Neutrophil (primary cell): ENCODE results near the gene STXBP3.

Source experiments
- H3K27ac ChIP-seq: fragments of 200-600 bp; sonication (generic); 2 replicates; pipeline ENCODE4 v1.5.1; 2016; ENCODE audit warnings: mild to moderate bottlenecking, moderate library complexity
- H3K27me3 ChIP-seq: fragments of 200-600 bp; sonication (generic); 2 replicates; pipeline ENCODE4 v1.6.0; 2016; ENCODE audit warnings: mild to moderate bottlenecking
- H3K36me3 ChIP-seq: fragments of 200-600 bp; sonication (generic); 2 replicates; pipeline ENCODE4 v1.5.1; 2017
- H3K4me1 ChIP-seq, 2 experiments: fragments of 200-600 bp in 1 of 2; sonication (generic) in 1 of 2; 1 replicate in 1 of 2; 2 replicates in 1 of 2; pipeline versions ENCODE4 v1.5.1 to v1.6.1; 2013 to 2016; ENCODE audit warnings: low read depth in 1 of 2, low read length in 1 of 2, mild to moderate bottlenecking in 1 of 2, moderate library complexity in 1 of 2; ENCODE audit not compliant: control insufficient read depth in 1 of 2, insufficient read depth in 1 of 2
- H3K4me3 ChIP-seq, 2 experiments: fragments of 200-600 bp in 1 of 2; sonication (generic) in 1 of 2; 1 replicate in 1 of 2; 2 replicates in 1 of 2; pipeline ENCODE4 v1.5.1; 2013 to 2016; ENCODE audit warnings: low read depth in 1 of 2, low read length in 1 of 2, mild to moderate bottlenecking in 1 of 2, moderate library complexity in 1 of 2
- H3K9me3 ChIP-seq: fragments of 200-600 bp; sonication (generic); 2 replicates; pipeline ENCODE4 v1.5.1; 2016
- TF ChIP-seq, protein P1 (sequence below): fragments of 200-600 bp; sonication (generic); IDR thresholded peaks from 2 replicates; pipeline ENCODE4 v1.5.1; 2016; ENCODE audit warnings: antibody characterized with exemption

Gene STXBP3

DNA sequence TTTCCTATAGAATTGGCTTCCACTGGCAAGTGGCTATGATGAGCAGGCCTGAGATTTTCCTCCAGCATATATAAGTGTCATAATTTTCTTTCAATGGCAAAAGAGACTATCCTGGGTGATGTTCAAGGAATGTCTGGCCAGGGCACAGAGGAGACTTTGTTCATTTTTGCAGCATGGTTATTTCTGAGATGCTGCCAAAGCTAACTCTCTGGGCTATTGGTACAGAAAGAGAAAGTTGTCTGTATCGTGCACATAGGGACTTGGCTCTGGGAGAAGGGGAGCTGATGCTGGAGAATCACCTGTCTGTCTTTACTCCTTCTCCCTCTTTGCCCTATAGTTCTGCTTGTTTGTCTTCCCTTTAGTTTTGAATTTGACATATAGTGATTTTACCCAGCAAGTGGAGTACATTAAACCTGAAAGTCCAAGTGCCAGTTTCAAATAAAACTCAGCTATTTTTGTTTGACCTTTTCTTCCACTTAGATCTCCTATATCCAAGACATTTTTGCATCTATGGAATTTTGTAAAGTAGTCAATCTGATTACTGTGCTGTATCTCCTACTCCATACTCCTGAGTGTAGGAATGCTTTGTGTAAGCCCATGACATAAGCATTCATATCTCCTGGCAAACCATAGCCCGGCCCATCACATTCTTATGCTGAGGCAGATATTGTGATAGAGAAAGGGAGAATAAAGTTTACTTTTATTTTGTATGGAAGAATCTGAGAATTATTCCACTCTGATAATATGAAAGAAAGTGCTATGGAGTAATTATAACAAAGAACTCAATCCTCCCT is 29.8 kb upstream of the STXBP3 start:
- TF ChIP-seq, protein P1, sequence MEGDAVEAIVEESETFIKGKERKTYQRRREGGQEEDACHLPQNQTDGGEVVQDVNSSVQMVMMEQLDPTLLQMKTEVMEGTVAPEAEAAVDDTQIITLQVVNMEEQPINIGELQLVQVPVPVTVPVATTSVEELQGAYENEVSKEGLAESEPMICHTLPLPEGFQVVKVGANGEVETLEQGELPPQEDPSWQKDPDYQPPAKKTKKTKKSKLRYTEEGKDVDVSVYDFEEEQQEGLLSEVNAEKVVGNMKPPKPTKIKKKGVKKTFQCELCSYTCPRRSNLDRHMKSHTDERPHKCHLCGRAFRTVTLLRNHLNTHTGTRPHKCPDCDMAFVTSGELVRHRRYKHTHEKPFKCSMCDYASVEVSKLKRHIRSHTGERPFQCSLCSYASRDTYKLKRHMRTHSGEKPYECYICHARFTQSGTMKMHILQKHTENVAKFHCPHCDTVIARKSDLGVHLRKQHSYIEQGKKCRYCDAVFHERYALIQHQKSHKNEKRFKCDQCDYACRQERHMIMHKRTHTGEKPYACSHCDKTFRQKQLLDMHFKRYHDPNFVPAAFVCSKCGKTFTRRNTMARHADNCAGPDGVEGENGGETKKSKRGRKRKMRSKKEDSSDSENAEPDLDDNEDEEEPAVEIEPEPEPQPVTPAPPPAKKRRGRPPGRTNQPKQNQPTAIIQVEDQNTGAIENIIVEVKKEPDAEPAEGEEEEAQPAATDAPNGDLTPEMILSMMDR, result no peak
- Histone ChIP-seq H3K9me3 (no peaks in the 10 kb centered on the region), H3K4me1 (no peaks in the 10 kb centered on the region), H3K27ac (no peak overlapping the region), H3K36me3 (no peaks in the 10 kb centered on the region), H3K27me3 (peaks cover 3% of the 10 kb centered on the region), H3K4me3 (no peak overlapping the region)

- Histone ChIP-seq H3K27me3 (peaks cover 3% of the 10 kb centered on the region), H3K36me3 (no peaks in the 10 kb centered on the region), H3K4me3 (no peak overlapping the region), H3K4me1 (no peaks in the 10 kb centered on the region), H3K27ac (no peak overlapping the region), H3K9me3 (no peaks in the 10 kb centered on the region)
- TF ChIP-seq, protein P1, result no peak
These were observed 28.6 kb upstream of the STXBP3 start for GRCh38 chr1:108717774-108718316.

DNA sequence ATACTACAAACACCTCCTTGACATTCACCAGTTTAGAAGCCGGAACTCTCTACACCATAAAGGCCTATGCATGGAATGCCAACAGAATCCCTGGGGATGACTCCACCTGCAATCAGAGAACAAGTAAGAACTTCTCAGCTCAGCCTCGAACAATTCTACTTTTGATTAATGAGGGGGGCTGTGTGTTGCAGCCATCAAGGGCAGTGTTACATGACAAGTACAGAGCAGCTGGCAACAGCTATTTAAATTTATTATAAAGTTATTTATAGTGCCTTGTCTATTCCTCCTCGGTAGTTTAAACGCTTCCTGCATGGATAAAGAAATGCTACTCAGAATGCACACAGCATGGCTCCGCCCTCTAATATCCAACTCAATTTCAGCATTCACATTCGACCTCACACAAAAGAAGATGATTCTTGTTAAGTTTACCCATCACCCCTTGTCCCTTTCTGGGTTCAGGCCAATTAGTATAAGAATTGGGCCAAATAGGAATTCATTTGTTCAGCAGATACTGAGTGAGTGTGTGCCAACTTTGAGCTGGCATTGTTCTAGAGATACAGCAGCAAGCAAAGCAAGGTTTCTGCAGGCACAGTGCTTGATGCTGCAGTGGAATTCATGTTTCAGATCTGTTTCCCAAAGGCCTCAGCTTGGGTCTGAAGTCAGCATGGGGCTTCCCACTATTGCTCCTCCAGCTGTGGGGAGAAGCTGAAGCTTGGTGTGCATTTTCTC is 27.4 kb upstream of the STXBP3 start:
- Histone ChIP-seq H3K9me3 (no peaks in the 10 kb centered on the region), H3K4me1 (no peaks in the 10 kb centered on the region), H3K27me3 (no peaks in the 10 kb centered on the region), H3K4me3 (no peak overlapping the region), H3K36me3 (no peaks in the 10 kb centered on the region), H3K27ac (no peak overlapping the region)
- TF ChIP-seq, protein P1, result no peak

DNA sequence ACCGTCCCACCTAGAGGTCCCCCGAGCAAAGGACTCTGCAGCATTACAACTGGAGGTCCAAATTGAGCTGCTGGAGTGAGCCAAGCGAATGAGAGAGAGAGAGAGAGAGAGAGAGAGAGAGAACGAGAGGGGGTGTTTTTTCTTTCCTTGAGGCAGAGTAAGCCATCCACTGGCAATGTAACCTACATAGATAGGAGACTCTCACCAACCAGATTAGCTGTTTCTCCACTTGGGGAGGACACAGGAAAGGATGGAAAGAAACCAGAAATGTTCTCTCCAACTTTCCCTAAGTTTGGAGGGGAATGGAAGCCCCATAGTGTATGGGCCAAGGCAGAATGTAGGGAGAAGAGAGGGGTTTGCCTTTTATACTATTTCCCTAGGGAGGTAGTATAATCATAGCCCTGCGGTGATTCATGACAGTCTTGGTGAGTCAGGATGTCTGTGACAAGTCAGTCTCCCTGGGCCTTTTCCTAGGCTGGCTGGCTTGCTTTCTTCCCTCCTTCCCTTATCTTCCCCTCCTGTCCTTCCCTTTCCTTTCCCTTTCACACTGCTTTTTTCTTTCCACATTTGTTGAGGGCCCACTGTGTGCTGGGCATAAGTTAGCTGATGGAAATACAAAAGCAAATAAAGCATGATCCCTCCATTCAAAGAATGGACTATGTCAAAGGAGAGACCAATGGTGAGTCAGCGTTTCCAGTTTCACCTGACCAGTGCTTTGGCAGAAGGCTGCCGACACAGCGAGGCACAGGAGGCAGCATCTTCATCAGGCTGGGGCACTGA is 26.6 kb upstream of the STXBP3 start:
- Histone ChIP-seq H3K36me3 (no peaks in the 10 kb centered on the region), H3K4me3 (no peak overlapping the region), H3K4me1 (no peaks in the 10 kb centered on the region), H3K27ac (no peak overlapping the region), H3K9me3 (no peaks in the 10 kb centered on the region), H3K27me3 (no peaks in the 10 kb centered on the region)
- TF ChIP-seq, protein P1, result no peak

DNA sequence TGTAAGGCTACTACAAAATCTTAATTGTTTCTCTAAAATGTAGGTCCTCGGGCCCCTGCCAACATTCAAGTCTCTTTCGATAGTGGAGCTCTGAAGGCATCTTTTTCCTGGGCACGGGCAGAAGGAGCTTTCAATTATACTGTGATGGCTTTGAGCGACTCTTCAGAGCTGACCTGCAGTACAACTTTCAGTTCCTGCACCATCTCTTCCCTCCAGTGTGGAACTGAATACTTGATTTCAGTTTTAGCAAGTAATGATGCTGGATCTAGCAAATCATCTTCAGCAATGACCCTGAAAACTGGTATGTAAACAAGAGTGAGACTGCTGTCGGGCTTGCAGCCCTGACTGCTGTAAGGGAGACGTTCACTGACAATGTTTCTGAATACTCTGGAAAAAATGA is 24.2 kb upstream of the STXBP3 start:
- no peaks in the 10 kb centered on the region for H3K27me3 ChIP-seq
- no peaks in the 10 kb centered on the region for H3K36me3 ChIP-seq
- no peak overlapping the region for H3K4me3 ChIP-seq
- H3K9me3 ChIP-seq, result no peaks in the 10 kb centered on the region
- H3K27ac ChIP-seq, result no peak overlapping the region
- no peaks in the 10 kb centered on the region for H3K4me1 ChIP-seq
- TF ChIP-seq, protein P1, result no peak
